C4-2B (cell line): ENCODE results near the gene WDCP.

ENCODE experiments used
- H3K27ac ChIP-seq: fragments of 450-650 bp; 2 replicates; pipeline ENCODE4 v1.5.1; 2017
- CTCF ChIP-seq: fragments of 450-650 bp; conservative IDR thresholded peaks from 2 replicates; pipeline ENCODE4 v1.5.1; 2017; ENCODE audit warnings: mild to moderate bottlenecking
- ZFX ChIP-seq: fragments of 450-650 bp; IDR thresholded peaks from 2 replicates; pipeline ENCODE4 v1.6.1; 2017

WDCP gene

GRCh38 chr2:24084386-24085199 is 37.4 kb upstream of the WDCP start, which contains the start of gene TP53I3:
TP53I3 (minus strand) TSS chr2:24084834; CDS start chr2:24084326, 508 bp downstream.
- TF ChIP-seq ZFX, result no peak
- peak; percentile 97 for TF ChIP-seq CTCF

GRCh38 chr2:24083567-24084385 is 36.6 kb upstream of the WDCP start:
- H3K27ac ChIP-seq, result peak overlapping the region; percentile 67
- TF ChIP-seq CTCF, result no peak
- TF ChIP-seq ZFX, result no peak

More at GRCh38 chr2:24084386-24085199, 37.4 kb upstream of the WDCP start, which contains the start of gene TP53I3:
- peak within 1 kb of the TSS; percentile 67 for H3K27ac ChIP-seq

GRCh38 chr2:24082787-24083566 is 35.8 kb upstream of the WDCP start:
- H3K27ac ChIP-seq, result no peak overlapping the region; the same call in 1 of the 2 replicates
- TF ChIP-seq CTCF (no peak), ZFX (no peak)

- TF ChIP-seq CTCF, result no peak
- TF ChIP-seq ZFX, result no peak
- no peak overlapping the region for H3K27ac ChIP-seq
Measured at GRCh38 chr2:24080701-24081100, 33.5 kb upstream of the WDCP start.

GRCh38 chr2:24077879-24078278 is 30.7 kb upstream of the WDCP start:
- TF ChIP-seq CTCF, result no peak
- TF ChIP-seq ZFX, result no peak
- peak overlapping the region; percentile 67 for H3K27ac ChIP-seq

GRCh38 chr2:24077535-24077877 is 30.3 kb upstream of the WDCP start:
- no peak for TF ChIP-seq CTCF
- no peak for TF ChIP-seq ZFX
- peak overlapping the region; percentile 67 for H3K27ac ChIP-seq
